Ishikawa (cell line): ENCODE data around the gene TFAP2A.

ENCODE experiments used
- CEBPB ChIP-seq: IDR thresholded peaks from 2 replicates; pipeline ENCODE4 v1.6.1; 2012
- CREB1 ChIP-seq: IDR thresholded peaks from 2 replicates; pipeline ENCODE4 v1.6.1; 2012; ENCODE audit warnings: low read depth
- EGR1 ChIP-seq: IDR thresholded peaks from 2 replicates; pipeline ENCODE4 v1.6.1; 2012
- EP300 ChIP-seq: IDR thresholded peaks from 2 replicates; pipeline ENCODE4 v1.6.1; 2012; ENCODE audit warnings: borderline replicate concordance
- FOXM1 ChIP-seq: IDR thresholded peaks from 2 replicates; pipeline ENCODE4 v1.6.1; 2012; ENCODE audit warnings: low read depth, borderline replicate concordance
- NFIC ChIP-seq: IDR thresholded peaks from 2 replicates; pipeline ENCODE4 v1.6.1; 2012
- RAD21 ChIP-seq: IDR thresholded peaks from 2 replicates; pipeline ENCODE4 v1.6.1; 2012; ENCODE audit warnings: low read depth
- TAF1 ChIP-seq: IDR thresholded peaks from 2 replicates; pipeline ENCODE4 v1.6.1; 2012; ENCODE audit warnings: low read depth, mild to moderate bottlenecking
- TCF12 ChIP-seq: IDR thresholded peaks from 2 replicates; pipeline ENCODE4 v1.6.1; 2012; ENCODE audit warnings: low read depth
- TEAD4 ChIP-seq: IDR thresholded peaks from 2 replicates; pipeline ENCODE4 v1.6.1; 2012
- USF1 ChIP-seq: IDR thresholded peaks from 2 replicates; pipeline ENCODE4 v1.6.1; 2012
- YY1 ChIP-seq: IDR thresholded peaks from 2 replicates; pipeline ENCODE4 v1.6.1; 2012; ENCODE audit warnings: low read depth
- ZBTB7A ChIP-seq: IDR thresholded peaks from 2 replicates; pipeline ENCODE4 v1.6.1; 2012; ENCODE audit warnings: low read depth
- TF ChIP-seq, protein P1 (sequence below): IDR thresholded peaks from 2 replicates; pipeline ENCODE4 v1.6.1; 2012; ENCODE audit warnings: low read depth, mild to moderate bottlenecking
- TF ChIP-seq, protein P2 (sequence below): IDR thresholded peaks from 2 replicates; pipeline ENCODE4 v1.6.1; 2012

Gene TFAP2A

GRCh38 chr6:10389739-10390494 lies 25.0 kb downstream of the TFAP2A start:
- TF ChIP-seq RAD21, result no peak
- no peak for TF ChIP-seq USF1
- no peak for TF ChIP-seq CREB1
- TF ChIP-seq TEAD4, result no peak
- no peak for TF ChIP-seq CEBPB
- no peak for TF ChIP-seq EP300

DNA sequence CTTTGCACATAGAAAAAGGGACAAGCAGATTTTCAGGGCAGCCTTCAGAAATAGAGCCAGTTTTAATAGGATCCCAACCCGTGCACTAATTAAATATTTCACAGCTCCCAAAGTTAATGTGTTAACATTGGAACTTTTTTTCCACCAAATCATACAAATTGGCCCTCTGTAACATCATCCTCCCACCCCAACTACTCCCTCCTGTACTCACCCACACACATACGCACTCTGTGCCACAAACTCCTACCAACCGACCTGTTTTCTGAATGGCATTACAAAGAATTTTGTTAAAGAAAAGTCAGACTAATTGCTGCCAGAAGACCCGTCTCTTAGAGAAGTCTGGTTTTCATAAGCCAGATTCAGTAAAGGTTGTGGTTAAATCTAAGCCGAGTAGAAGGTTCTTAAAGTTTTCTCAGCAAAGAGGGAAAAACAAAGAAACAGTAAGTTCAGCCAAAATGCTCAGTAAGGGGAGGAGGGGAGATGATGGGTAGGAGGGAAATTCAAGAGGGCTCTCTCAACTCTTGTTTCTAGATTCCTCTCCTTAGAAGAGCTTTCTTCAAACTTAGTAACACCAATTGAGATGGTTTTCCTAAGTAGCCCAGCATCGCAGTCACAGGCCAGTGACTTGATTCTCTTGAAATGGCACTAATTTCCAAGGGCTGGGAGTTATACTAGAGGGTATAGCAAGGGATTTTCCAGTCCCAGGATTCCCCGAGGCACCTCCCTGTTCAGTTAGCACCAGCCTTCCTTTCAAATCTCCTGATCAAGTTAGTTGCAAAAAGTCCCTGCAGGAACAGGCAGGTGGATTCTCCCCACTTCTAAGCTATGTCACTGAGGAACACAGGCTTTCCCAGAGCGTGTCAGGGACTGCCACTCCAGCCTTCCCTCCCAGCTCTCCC lies 27.9 kb downstream of the TFAP2A start:
- TF ChIP-seq CREB1 (no peak), EGR1 (no peak), EP300 (no peak), CEBPB (no peak), YY1 (no peak), NFIC (no peak), FOXM1 (no peak), TEAD4 (no peak), ZBTB7A (no peak), TAF1 (no peak), TCF12 (no peak)
- TF ChIP-seq, protein P1, sequence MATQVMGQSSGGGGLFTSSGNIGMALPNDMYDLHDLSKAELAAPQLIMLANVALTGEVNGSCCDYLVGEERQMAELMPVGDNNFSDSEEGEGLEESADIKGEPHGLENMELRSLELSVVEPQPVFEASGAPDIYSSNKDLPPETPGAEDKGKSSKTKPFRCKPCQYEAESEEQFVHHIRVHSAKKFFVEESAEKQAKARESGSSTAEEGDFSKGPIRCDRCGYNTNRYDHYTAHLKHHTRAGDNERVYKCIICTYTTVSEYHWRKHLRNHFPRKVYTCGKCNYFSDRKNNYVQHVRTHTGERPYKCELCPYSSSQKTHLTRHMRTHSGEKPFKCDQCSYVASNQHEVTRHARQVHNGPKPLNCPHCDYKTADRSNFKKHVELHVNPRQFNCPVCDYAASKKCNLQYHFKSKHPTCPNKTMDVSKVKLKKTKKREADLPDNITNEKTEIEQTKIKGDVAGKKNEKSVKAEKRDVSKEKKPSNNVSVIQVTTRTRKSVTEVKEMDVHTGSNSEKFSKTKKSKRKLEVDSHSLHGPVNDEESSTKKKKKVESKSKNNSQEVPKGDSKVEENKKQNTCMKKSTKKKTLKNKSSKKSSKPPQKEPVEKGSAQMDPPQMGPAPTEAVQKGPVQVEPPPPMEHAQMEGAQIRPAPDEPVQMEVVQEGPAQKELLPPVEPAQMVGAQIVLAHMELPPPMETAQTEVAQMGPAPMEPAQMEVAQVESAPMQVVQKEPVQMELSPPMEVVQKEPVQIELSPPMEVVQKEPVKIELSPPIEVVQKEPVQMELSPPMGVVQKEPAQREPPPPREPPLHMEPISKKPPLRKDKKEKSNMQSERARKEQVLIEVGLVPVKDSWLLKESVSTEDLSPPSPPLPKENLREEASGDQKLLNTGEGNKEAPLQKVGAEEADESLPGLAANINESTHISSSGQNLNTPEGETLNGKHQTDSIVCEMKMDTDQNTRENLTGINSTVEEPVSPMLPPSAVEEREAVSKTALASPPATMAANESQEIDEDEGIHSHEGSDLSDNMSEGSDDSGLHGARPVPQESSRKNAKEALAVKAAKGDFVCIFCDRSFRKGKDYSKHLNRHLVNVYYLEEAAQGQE, result no peak
- TF ChIP-seq, protein P2, sequence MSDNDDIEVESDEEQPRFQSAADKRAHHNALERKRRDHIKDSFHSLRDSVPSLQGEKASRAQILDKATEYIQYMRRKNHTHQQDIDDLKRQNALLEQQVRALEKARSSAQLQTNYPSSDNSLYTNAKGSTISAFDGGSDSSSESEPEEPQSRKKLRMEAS, result no peak

GRCh38 chr6:10386220-10386619 lies 28.7 kb downstream of the TFAP2A start:
- TF ChIP-seq CEBPB, result no peak
- TF ChIP-seq TAF1, result no peak
- no peak for TF ChIP-seq EP300
- no peak for TF ChIP-seq YY1
- TF ChIP-seq EGR1, result no peak
- no peak for TF ChIP-seq TEAD4
- TF ChIP-seq CREB1, result no peak
- no peak for TF ChIP-seq FOXM1
- TF ChIP-seq, protein P2, result no peak
- no peak for TF ChIP-seq TCF12
- no peak for TF ChIP-seq ZBTB7A

GRCh38 chr6:10385524-10386132 lies 29.2 kb downstream of the TFAP2A start:
- TF ChIP-seq FOXM1, result no peak
- TF ChIP-seq, protein P2, result no peak
- no peak for TF ChIP-seq EP300
- TF ChIP-seq TEAD4, result no peak
- TF ChIP-seq CREB1, result no peak
- no peak for TF ChIP-seq ZBTB7A
- no peak for TF ChIP-seq RAD21
- no peak for TF ChIP-seq YY1
- no peak for TF ChIP-seq TAF1
- no peak for TF ChIP-seq TCF12
- TF ChIP-seq EGR1, result no peak
- TF ChIP-seq, protein P1, result no peak
- TF ChIP-seq CEBPB, result no peak
- no peak for TF ChIP-seq NFIC
- TF ChIP-seq USF1, result no peak
